ENCODE data around the gene TBC1D12.
"Not testable (repeated sequence)": the region's sequence is repeated elsewhere in the genome, so short reads cannot be mapped to it uniquely, and the experiment has no call there.

TBC1D12 gene

DNA sequence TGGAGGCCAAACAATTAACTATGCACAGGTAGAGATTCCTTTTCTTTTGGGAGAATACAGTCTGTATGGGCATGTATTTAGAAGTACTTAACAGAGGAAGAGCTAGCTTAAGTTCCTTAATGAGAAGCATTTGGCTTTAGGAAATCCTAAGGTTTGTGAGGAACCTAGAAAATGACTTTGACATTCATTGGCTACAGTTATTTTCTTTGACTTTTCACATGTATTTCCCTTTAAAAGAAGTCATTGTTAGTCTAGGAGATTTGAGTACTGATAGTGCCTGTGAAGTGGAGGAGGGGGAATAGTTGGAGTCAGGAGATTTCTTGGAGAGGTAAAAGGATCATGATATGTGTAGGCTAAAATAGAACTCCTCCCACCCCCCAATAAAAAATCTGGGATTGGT lies 146.9 kb downstream of the TBC1D12 start:
- DNase-seq: no peak

DNA sequence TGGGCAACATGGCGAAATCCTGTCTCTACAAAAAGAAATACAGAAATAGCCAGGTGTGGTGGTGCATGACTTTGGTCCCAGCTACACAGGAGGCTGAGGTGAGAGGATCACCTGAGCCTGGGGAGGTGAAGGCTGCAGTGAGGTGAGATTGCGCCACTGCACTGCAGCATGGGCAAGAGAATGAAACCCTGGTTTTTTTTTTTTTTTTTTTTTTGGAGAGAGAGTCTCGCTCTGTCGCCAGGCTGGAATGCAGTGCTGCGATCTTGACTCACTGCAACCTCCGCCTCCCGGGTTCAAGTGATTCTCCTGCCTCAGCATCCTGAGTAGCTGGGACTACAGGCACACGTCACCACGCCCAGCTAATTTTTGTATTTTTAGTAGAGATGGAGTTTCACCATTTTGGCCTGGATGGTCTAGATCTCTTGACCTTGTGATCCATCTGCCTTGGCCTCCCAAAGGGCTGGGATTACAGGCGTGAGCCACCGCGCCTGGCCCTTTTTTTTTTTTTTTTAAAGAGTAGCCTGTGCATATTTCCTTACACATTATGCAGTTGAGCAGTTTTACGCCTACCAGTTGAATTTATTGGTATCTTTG lies 165.5 kb downstream of the TBC1D12 start:
- not testable (repeated sequence) for DNase-seq

- DNase-seq: no peak
These were observed 168.7 kb downstream of the TBC1D12 start for GRCh38 chr10:94571081-94571480.

DNA sequence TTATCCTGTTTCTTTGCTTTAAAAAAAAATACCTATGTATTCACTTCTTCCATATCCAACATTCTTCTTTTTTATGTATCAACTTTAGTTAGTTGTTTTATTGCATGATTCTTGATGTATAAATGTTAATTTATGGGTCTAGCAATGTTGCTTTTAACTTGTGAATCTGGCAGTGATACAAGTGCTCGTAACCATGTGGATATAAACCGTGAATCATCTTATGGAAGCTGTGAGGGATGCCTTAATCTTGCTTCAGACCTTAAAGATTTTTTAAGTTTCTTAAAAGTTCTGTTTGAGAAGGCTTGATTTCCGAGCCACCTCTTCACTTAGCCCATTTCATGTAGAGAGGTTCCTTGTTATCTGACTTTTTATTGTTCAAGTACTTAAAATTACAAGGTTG lies 169.2 kb downstream of the TBC1D12 start:
- DNase-seq: no peak

GRCh38 chr10:94578790-94579189 lies 176.4 kb downstream of the TBC1D12 start:
- no peak for DNase-seq

- DNase-seq: no peak
These were observed 180.8 kb downstream of the TBC1D12 start for GRCh38 chr10:94583124-94583523.

All from stimulated activated CD4-positive, alpha-beta T cell treated with anti-CD3 and anti-CD28 coated beads, Interleukin-4, amount 100 ng/mL, for 24 hours (primary cell).